Mucosa of rectum (tissue), 2 donors: ENCODE results near the gene DCXR.
"Not testable (repeated sequence)": the region's sequence is repeated elsewhere in the genome, so short reads cannot be mapped to it uniquely, and the experiment has no call there.

ENCODE experiments used
- H3K27ac ChIP-seq, 2 donors: one replicate each; pipeline ENCODE4 v1.7.0; 2013; ENCODE audit warnings: inconsistent platforms in 2 of 2, low read depth in 2 of 2, low read length in 2 of 2
- H3K27me3 ChIP-seq, 2 donors: one replicate each; pipeline ENCODE4 v1.7.0; 2013; ENCODE audit warnings: low read length in 2 of 2; ENCODE audit not compliant: control insufficient read depth in 2 of 2, insufficient read depth in 2 of 2
- H3K36me3 ChIP-seq, 2 donors: one replicate each; pipeline ENCODE4 v1.7.0; 2013; ENCODE audit warnings: low read length in 2 of 2; ENCODE audit not compliant: control insufficient read depth in 2 of 2, insufficient read depth in 2 of 2
- H3K4me1 ChIP-seq, 2 donors: one replicate each; pipeline ENCODE4 v1.7.0; 2013; ENCODE audit warnings: low read length in 2 of 2, mild to moderate bottlenecking in 1 of 2; ENCODE audit not compliant: control insufficient read depth in 2 of 2, insufficient read depth in 2 of 2
- H3K4me3 ChIP-seq, 2 donors: one replicate each; pipeline ENCODE4 v1.7.0; 2013; ENCODE audit warnings: low read length in 2 of 2
- H3K9ac ChIP-seq, 2 donors: one replicate each; pipeline ENCODE4 v1.7.0; 2013; ENCODE audit warnings: low read length in 2 of 2, low read depth in 1 of 2, mild to moderate bottlenecking in 1 of 2
- H3K9me3 ChIP-seq, 2 donors: one replicate each; pipeline ENCODE4 v1.7.0; 2013; ENCODE audit warnings: low read length in 2 of 2; ENCODE audit not compliant: control insufficient read depth in 2 of 2
- donor health status: healthy.
- donor health status: Normal muscosa, but diverticular disease.

The DCXR gene

DNA sequence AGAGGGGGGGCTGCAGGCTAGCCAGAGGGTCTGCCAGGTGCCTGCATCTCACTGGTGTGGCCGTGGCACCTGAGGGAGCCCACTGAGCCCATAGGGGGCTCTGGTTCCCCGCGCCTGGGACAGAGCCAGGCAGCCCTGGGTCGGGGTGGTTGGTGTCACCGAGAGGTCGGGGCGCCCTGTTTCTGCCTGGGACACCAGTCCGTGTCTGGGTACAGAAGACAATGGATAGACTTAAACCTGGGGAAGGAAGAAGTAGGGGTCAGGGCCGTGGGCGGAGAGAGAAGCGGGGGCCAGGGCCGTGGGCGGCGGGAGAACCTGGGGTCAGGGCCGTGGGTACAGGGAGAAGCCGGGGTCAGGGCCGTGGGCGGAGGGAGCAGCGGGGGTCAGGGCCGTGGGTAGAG is 11.1 kb upstream of the DCXR start:
- Histone ChIP-seq H3K27ac (no peak overlapping the region), H3K9me3 (no peaks in the 10 kb centered on the region), H3K36me3 (peaks cover 3 to 8% of the 10 kb centered on the region in 2 donors), H3K4me3 (no peak overlapping the region), H3K9ac (no peak overlapping the region), H3K4me1 (peaks cover 14 to 20% of the 10 kb centered on the region in 2 donors), H3K27me3 (no peaks in the 10 kb centered on the region)

DNA sequence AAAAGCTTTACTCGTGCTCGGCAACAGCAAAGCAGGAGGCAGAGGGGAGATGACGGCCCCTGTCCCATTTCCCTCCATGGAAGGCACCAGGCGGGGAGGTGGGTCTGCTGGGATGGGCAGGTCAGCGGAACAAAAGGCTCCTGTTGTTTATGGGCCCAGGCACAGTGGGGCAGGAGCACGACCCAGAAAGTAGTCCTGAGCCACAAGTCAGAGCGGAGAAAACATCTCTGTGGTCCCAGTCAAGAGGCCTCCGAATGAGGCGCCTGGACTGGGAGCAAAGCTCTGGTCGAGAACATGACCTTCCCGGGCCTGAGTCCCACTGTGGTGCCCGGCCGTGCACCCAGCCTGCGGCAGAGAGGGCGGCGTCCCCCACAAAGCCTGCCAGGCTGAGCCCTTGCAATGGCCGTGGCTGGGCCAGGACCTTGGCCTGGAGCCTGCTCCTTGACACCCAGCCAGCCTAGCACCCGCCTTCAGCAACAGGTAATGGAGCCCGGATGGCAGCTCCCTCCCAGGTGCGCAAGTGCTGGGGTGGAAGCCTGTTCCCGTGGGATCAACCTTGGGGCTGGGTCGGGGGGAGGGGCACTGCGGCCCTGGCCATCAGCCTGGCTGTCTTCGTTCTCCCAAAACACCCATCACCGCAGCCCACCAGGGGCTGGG is 10.5 kb upstream of the DCXR start:
- peaks cover 12 to 15% of the 10 kb centered on the region in 2 donors for H3K4me1 ChIP-seq
- H3K27ac ChIP-seq: no peak overlapping the region
- no peaks in the 10 kb centered on the region for H3K9me3 ChIP-seq
- peaks cover 3 to 8% of the 10 kb centered on the region in 2 donors for H3K36me3 ChIP-seq
- H3K9ac ChIP-seq: no peak overlapping the region
- no peak overlapping the region for H3K4me3 ChIP-seq
- no peaks in the 10 kb centered on the region for H3K27me3 ChIP-seq

DNA sequence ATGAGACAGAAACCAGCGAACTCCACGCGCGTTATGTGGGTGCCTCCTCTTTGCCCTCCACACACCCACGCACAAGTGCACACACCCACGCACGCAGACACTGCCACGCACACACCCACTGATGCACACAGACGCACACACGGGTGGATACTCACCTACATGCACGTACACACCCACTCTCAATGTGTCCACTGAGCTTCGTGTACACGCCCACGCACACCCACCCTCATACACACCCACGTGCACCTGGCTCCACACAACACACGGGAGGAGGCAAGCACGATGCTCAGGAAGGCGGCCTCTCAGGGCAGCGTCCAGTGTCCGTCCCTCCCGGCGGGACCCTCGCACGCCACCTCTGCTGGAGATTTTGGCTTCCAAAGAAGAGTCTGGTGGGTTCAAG is 9.9 kb upstream of the DCXR start:
- H3K27ac ChIP-seq: no peak overlapping the region
- H3K9me3 ChIP-seq: no peaks in the 10 kb centered on the region
- H3K27me3 ChIP-seq: no peaks in the 10 kb centered on the region
- no peak overlapping the region for H3K9ac ChIP-seq
- H3K4me1 ChIP-seq: peaks cover 5 to 8% of the 10 kb centered on the region in 2 donors
- H3K4me3 ChIP-seq: no peak overlapping the region
- H3K36me3 ChIP-seq: peaks cover 3 to 8% of the 10 kb centered on the region in 2 donors

DNA sequence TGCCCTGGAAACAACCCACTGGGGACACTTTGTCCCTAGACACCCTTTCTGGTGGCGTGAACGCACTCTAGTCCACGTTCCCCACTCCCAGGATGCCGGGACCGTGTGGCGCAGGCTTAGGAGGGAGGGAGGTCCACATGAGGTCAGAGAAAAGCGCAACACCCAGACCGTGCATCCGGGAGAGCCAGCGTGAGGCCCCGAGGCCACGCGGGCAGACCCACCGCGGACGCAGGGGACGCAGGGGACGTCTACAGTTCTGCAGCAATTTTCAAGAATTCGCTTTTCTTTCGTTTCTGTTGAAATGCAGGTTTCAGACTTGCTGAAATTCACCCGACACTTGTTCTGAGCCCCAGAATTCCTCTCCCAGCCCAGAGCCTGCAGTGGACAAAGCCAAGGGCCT is 9.4 kb upstream of the DCXR start:
- no peaks in the 10 kb centered on the region for H3K9me3 ChIP-seq
- peaks cover 4 to 6% of the 10 kb centered on the region in 2 donors for H3K4me1 ChIP-seq
- no peak overlapping the region for H3K9ac ChIP-seq
- H3K4me3 ChIP-seq: no peak overlapping the region
- H3K27ac ChIP-seq: no peak overlapping the region
- H3K27me3 ChIP-seq: no peaks in the 10 kb centered on the region
- peaks cover 3 to 8% of the 10 kb centered on the region in 2 donors for H3K36me3 ChIP-seq

DNA sequence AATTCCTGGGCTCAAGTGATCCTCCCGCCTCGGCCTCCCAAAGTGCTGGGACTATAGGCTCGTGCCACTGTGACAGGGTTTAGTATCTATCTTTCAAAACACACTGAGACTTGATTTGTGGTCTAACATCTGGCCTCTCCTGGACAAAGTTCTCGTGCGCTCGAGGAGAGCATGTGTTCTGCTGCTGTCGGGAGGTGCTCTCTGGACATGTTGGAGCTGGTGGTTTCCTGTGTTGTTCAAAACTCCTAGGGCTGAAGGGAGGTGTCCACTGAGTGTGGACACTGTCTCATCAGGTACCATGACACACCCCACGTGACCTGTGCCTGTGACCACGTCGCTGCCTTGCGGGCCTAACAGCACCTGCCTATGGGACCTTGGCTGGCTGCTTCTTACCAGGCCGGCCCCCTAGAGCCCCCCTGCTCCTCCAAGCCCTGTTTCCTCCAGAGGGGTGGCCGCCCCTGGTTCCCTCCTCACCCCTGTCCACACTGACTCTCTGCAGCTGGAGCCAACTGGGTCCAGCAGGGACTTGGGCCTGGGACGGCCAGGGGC is 8.5 kb upstream of the DCXR start:
- Histone ChIP-seq H3K9me3 (no peaks in the 10 kb centered on the region), H3K27ac (no peak overlapping the region), H3K4me1 (peaks cover 4 to 6% of the 10 kb centered on the region in 2 donors), H3K4me3 (no peak overlapping the region), H3K9ac (no peak overlapping the region), H3K36me3 (peaks cover 3 to 8% of the 10 kb centered on the region in 2 donors), H3K27me3 (no peaks in the 10 kb centered on the region)

DNA sequence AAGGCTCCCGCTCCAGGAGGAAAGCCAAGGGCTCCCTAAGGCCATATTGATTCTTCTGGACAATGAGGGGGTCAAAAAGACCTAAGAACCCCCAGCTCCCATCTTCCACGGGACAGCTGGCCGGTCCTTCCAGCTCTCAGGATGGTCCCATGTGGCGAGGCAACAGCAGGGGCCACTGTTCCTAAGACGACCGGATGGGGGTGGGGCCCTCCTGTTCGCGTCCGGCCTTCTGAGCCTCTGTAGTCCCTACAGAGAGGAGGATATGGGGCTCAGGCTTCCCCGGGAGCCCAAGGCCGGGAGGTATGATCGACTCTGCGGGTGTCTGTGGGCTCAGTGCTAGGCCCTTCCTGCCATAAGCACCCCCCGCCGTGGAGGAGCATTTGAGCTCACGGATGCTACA is 6.0 kb upstream of the DCXR start:
- no peaks in the 10 kb centered on the region for H3K4me1 ChIP-seq
- H3K9ac ChIP-seq: no peak overlapping the region
- peaks cover 3 to 8% of the 10 kb centered on the region in 2 donors for H3K36me3 ChIP-seq
- H3K27ac ChIP-seq: no peak overlapping the region
- no peaks in the 10 kb centered on the region for H3K9me3 ChIP-seq
- no peaks in the 10 kb centered on the region for H3K27me3 ChIP-seq
- no peak overlapping the region for H3K4me3 ChIP-seq

DNA sequence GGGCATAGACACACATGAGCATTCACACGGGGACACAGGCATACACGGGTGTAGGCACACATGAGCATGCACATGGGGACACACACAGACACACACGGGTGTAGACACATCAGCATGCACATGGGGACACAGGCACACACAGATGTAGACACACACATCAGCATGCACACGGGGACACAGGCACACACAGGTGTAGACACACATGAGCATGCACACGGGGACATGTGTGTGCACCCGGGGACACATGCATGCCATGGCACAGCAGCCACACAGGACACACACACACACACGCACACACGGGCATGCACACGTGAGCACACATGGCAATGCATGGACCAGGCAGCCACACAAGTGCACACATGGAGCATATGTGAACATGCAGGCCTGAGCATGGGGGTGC is 5.2 kb upstream of the DCXR start:
- Histone ChIP-seq H3K4me3 (no peak overlapping the region), H3K9ac (no peak overlapping the region), H3K27ac (no peak overlapping the region), H3K9me3 (no peaks in the 10 kb centered on the region), H3K27me3 (no peaks in the 10 kb centered on the region), H3K36me3 (peaks cover 3 to 8% of the 10 kb centered on the region in 2 donors), H3K4me1 (peaks cover 4 to 5% of the 10 kb centered on the region in 2 donors)

DNA sequence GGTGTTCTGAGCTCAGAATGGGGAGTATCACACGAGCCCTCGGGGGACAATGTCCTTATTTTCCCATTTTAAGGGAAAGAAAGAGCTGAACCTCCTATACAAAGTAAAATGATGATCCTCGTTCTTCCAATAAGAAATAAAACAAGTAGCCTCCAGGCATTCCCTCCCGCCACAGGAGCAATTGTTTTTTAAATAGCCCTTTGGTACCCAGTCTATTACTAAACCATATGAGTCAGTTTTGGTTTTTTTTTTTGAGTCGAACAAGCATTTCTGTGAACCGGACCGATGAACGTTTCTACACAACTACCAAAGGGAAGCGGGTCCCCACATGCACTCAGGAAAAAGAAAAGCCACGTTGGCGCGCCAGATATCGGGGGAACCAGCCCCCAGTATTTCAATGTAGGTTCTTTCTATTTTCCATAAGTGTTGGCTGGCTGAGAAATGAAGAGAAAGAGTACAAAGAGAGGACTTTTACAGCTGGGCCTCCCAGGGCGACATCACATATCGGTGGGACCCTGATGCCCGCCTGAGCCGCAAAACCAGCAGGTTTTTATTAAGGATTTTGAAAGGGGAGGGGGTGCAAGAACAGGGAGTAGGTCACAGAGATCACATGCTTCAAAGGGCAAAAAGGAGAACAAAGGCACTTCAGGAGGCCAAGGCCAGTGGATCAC is 3.8 kb upstream of the DCXR start:
- no peak overlapping the region for H3K9ac ChIP-seq
- no peaks in the 10 kb centered on the region for H3K27me3 ChIP-seq
- H3K4me1 ChIP-seq: peaks cover 10 to 11% of the 10 kb centered on the region in 2 donors
- H3K4me3 ChIP-seq: no peak overlapping the region
- H3K36me3 ChIP-seq: no peaks in the 10 kb centered on the region
- no peak overlapping the region for H3K27ac ChIP-seq
- H3K9me3 ChIP-seq: no peaks in the 10 kb centered on the region

DNA sequence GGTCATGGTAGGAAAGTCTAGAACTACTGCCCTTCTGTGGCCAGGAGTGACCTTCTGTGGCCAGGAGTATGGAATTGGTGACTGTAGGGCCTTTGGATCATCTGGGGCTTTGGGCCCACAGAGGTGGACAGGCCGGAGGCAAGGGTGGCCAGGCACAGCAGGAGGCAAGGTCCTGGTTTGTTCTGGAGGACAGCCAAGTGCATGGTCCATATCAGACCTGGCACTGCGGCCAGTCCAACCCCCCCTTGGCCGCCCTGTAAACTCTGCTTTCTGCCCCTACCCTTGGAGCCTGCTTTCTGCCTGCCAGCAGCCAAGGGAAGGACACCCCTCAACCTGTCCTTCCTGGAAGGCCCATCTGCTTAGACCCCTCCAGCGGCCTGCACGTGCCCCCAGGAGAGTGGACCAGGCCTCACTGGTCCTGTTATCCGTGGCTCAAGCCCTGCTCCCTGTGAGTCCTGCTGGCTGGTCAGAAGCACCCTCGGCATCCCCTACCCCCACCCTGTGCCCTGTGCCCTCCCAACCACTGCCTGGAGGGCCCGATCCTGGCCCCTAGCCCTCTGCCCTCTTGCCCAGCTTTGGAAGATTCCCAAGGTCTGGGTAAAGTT is 2.3 kb upstream of the DCXR start:
- Histone ChIP-seq H3K27me3 (no peaks in the 10 kb centered on the region), H3K9ac (no peak overlapping the region), H3K4me1 (peaks cover 13 to 14% of the 10 kb centered on the region in 2 donors), H3K9me3 (no peaks in the 10 kb centered on the region), H3K4me3 (no peak overlapping the region), H3K27ac (no peak overlapping the region), H3K36me3 (peaks cover 2 to 4% of the 10 kb centered on the region in 2 donors)

DNA sequence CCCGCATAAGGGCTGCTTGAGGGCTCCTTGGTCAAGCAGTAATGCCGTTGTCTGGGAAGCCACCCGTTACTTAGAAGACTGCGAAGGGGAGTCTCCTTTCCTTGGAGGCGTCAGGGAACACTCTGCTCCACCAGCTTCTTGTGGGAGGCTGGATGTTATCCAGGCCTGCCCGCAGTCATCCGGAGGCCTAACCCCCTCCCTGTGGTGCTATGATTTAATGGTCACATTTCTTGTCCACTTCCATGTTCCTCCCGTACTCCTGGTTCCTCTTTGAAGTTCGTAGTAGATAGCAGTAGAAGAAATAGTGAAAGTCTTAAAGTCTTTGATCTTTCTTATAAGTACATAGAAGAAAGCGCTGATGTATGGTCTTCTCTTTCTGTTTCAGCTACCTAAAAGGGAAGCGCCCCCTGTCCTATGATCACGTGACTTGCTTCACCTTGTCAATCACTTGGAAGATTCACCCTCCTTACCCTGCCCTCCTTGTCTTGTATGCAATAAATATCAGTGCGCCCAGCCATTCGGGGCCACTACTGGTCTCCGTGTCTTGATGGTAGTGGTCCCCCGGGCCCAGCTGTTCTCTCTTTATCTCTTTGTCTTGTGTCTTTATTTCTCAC is 1.4 kb upstream of the DCXR start:
- not testable (repeated sequence) for H3K27me3 ChIP-seq, H3K4me3 ChIP-seq, H3K36me3 ChIP-seq

More for the DNA sequence above, 1.4 kb upstream of the DCXR start:
- H3K27ac ChIP-seq, H3K9me3 ChIP-seq, H3K9ac ChIP-seq: not testable (repeated sequence)
- peaks cover 13 to 14% of the 10 kb centered on the region in 2 donors for H3K4me1 ChIP-seq
